Activated CD4-positive, alpha-beta T cell treated with anti-CD3 and anti-CD28 coated beads, Interleukin-2, amount 10 ng/mL, durations not matched to agents 24 days and 14 days (primary cell): Measurements from ENCODE around the gene OXSR1. TPM values are rescaled to one million over a fixed set of nuclear protein-coding genes. Genes with fewer than 3 reads are reported as not detected.

Source experiments
- DNase-seq: peaks from one replicate; pipeline ENCODE4 v3.0.0; 2022
- H3K27ac Mint-ChIP-seq: one replicate; pipeline ENCODE4 v1.8.0; 2022; ENCODE audit warnings: mild to moderate bottlenecking, mixed read lengths
- H3K27me3 Mint-ChIP-seq: one replicate; pipeline ENCODE4 v1.8.0; 2022; ENCODE audit warnings: mixed read lengths
- H3K36me3 Mint-ChIP-seq: one replicate; pipeline ENCODE4 v1.8.0; 2022; ENCODE audit warnings: low read depth, mild to moderate bottlenecking, mixed read lengths
- H3K4me1 Mint-ChIP-seq: one replicate; pipeline ENCODE4 v1.8.0; 2021; ENCODE audit warnings: mixed read lengths
- H3K4me3 Mint-ChIP-seq: one replicate; pipeline ENCODE4 v1.8.0; 2022; ENCODE audit warnings: mild to moderate bottlenecking, moderate library complexity, mixed read lengths
- H3K9me3 Mint-ChIP-seq: one replicate; pipeline ENCODE4 v1.8.0; 2021; ENCODE audit warnings: mixed read lengths
- intact Hi-C: fragments of 100-400 bp; cut with micrococcal nuclease; formaldehyde crosslinking; loops from one replicate; pipeline ENCODE4 v1.15.1; 2023
- total RNA-seq: library from RNA; stranded (reverse); gene quantifications from 2 replicates; pipeline ENCODE4 v1.2.3, GENCODE V29; 2022

The OXSR1 gene
- total RNA-seq, 1 donor from 2014 or later = 56.4 TPM

- Mint-ChIP-seq H3K27ac (no peak overlapping the region), H3K9me3 (no peaks in the 10 kb centered on the region), H3K4me1 (peaks cover 22% of the 10 kb centered on the region), H3K36me3 (peaks cover 70% of the 10 kb centered on the region), H3K27me3 (no peaks in the 10 kb centered on the region), H3K4me3 (no peak overlapping the region)
- intact Hi-C loops = no loop called here
- peak; percentile 45 for DNase-seq
Observed at GRCh38 chr3:38253704-38254103, 88.4 kb downstream of the OXSR1 start.

DNA sequence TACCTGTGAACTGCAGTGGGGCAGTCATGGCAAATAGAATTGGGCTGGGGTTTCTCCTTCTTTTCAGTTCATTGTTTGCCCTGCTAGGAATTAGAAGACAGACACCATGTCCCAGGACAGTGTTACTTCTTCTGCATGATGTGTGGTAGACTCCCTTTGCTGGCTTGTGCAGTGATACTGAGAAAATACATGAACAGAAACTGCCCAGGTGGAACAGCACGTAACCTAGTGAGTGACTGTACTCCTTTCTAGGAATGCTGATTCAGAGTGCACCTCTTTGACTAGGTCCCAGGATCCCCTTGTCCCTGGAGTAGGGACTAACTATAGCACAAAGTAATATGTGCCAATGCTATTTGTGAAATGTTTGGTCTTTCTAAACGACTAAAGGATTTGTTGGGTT, 89.5 kb downstream of the OXSR1 start:
- peaks cover 63% of the 10 kb centered on the region for H3K36me3 Mint-ChIP-seq
- no peak overlapping the region for H3K4me3 Mint-ChIP-seq
- H3K4me1 Mint-ChIP-seq = peaks cover 25% of the 10 kb centered on the region
- no peaks in the 10 kb centered on the region for H3K27me3 Mint-ChIP-seq
- intact Hi-C loops = loop anchor here (5.0 kb wide), 1 partner anchor 88 kb away; the partner anchor contains the start of gene OXSR1
- H3K9me3 Mint-ChIP-seq = no peaks in the 10 kb centered on the region
- no peak overlapping the region for H3K27ac Mint-ChIP-seq
- peak; percentile 39 for DNase-seq

GRCh38 chr3:38255627-38256026, 90.3 kb downstream of the OXSR1 start:
- Mint-ChIP-seq H3K27ac (no peak overlapping the region), H3K36me3 (peaks cover 67% of the 10 kb centered on the region), H3K4me3 (no peak overlapping the region), H3K4me1 (peaks cover 25% of the 10 kb centered on the region), H3K27me3 (no peaks in the 10 kb centered on the region), H3K9me3 (no peaks in the 10 kb centered on the region)
- intact Hi-C loops = loop anchor here (2.0 to 5.0 kb wide), 2 partner anchors 88 to 119 kb away; partner anchors contain the start of genes ACAA1 and OXSR1
- no peak for DNase-seq

DNA sequence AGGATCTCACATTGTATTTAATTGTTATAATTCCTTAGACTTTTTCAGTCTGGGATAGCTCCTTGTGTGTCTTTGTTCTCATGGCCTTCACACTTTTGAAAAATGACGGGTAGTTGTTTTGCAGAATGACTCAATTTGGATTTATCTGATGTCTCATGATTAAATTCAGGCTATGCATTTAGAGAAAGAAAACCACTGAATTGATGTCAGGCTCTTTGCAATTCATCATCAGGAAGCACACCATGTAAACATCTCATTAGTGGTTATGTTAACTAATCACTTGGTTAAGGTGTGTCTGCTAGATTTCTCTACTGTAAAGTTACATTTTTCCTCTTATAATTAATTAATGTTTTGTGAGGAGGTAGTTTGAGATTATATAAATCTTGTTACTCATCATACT, 92.2 kb downstream of the OXSR1 start:
- Mint-ChIP-seq H3K27me3 (no peaks in the 10 kb centered on the region), H3K4me3 (no peak overlapping the region), H3K27ac (no peak overlapping the region), H3K36me3 (peaks cover 53% of the 10 kb centered on the region), H3K9me3 (no peaks in the 10 kb centered on the region), H3K4me1 (peaks cover 25% of the 10 kb centered on the region)
- DNase-seq = no peak
- intact Hi-C loops = loop anchor here (2.0 to 5.0 kb wide), 2 partner anchors 90 to 121 kb away; partner anchors contain the start of genes ACAA1 and OXSR1

GRCh38 chr3:38260474-38260873, 95.1 kb downstream of the OXSR1 start:
- Mint-ChIP-seq H3K4me1 (peaks cover 19% of the 10 kb centered on the region), H3K27me3 (no peaks in the 10 kb centered on the region), H3K36me3 (peaks cover 26% of the 10 kb centered on the region), H3K9me3 (no peaks in the 10 kb centered on the region), H3K4me3 (no peak overlapping the region), H3K27ac (no peak overlapping the region)
- DNase-seq = no peak
- intact Hi-C loops = no loop called here

DNA sequence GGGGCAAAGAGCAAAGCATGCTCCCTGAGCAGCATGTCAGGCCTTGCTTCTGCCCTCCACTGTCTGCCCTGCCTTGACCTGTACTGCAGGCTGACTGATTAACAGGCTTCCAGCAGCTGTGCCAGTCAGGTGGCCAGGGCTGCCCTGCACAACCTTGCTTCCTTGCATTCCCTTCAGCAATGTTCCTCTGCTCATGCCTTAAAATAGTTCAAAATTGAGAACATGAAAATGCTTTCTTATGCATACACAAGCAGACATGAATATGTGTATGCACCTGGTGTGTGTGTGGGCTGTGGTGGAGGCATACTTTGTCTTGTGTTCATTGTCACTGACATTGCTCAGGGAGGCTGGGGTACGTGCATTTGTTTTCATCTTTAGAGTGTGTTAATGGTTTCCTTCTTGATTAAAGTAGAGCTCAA, 99.0 kb downstream of the OXSR1 start:
- H3K4me3 Mint-ChIP-seq = no peak overlapping the region
- H3K9me3 Mint-ChIP-seq = no peaks in the 10 kb centered on the region
- H3K27me3 Mint-ChIP-seq = no peaks in the 10 kb centered on the region
- intact Hi-C loops = no loop called here
- no peak for DNase-seq
- peaks cover 8% of the 10 kb centered on the region for H3K36me3 Mint-ChIP-seq
- H3K27ac Mint-ChIP-seq = no peak overlapping the region
- H3K4me1 Mint-ChIP-seq = peaks cover 15% of the 10 kb centered on the region

DNA sequence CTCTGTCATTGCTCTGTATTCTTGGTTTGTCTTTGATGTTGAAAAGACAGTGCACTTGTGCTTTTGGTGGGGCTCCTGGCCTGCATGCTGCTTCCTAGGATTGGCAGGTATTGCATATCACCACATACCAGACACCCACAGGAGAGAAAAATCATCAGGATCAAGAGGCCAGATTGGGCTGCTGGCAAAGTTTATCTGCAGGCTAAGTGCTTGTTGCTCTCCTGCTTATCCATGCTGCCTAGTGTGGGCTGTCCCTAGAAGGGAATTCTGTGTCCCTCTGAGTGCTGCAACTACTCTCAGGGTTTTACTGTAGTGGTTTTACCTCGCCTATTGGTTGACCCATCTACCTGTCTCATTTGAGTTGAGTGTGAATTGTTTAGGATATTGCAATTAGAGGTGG, 99.4 kb downstream of the OXSR1 start:
- no peaks in the 10 kb centered on the region for H3K9me3 Mint-ChIP-seq
- no peak overlapping the region for H3K27ac Mint-ChIP-seq
- H3K27me3 Mint-ChIP-seq = no peaks in the 10 kb centered on the region
- peaks cover 12% of the 10 kb centered on the region for H3K4me1 Mint-ChIP-seq
- DNase-seq = no peak
- peaks cover 8% of the 10 kb centered on the region for H3K36me3 Mint-ChIP-seq
- intact Hi-C loops = no loop called here
- H3K4me3 Mint-ChIP-seq = no peak overlapping the region

- intact Hi-C loops = no loop called here
- no peak within 1 kb of the TSS for H3K4me3 Mint-ChIP-seq
- no peaks in the 10 kb centered on the region for H3K9me3 Mint-ChIP-seq
- no peak within 1 kb of the TSS for H3K27ac Mint-ChIP-seq
- H3K27me3 Mint-ChIP-seq = no peaks in the 10 kb centered on the region
- DNase-seq = no peak
- peaks cover 2% of the 10 kb centered on the region for H3K36me3 Mint-ChIP-seq
- peaks cover 12% of the 10 kb centered on the region for H3K4me1 Mint-ChIP-seq
Observed at GRCh38 chr3:38265604-38266307, 100.4 kb downstream of the OXSR1 start, which contains the start of gene SLC22A13. TSS of gene SLC22A13 (plus strand) at chr3:38265812. CDS start at chr3:38265861, 49 bp downstream.

DNA sequence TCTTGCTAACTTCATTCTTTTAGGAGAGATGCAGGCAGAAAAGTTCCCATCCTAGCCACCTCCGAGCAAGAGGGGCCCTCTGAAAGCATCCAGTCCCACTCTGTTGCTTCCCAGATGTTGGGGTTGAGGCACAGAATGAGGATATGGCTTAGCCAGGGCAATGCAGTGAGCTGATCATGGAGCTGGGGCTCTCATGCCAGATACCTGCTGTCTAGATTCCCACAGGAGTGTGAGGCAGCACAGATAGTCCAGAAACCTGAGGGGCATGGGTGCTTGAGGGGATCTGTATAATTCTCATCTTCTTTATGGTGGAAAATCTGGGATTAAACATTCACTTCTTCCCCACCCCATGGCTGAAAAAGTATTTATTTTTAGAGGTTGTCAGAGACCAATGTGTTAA, 101.5 kb downstream of the OXSR1 start:
- peaks cover 12% of the 10 kb centered on the region for H3K4me1 Mint-ChIP-seq
- intact Hi-C loops = no loop called here
- peaks cover 2% of the 10 kb centered on the region for H3K36me3 Mint-ChIP-seq
- no peak overlapping the region for H3K4me3 Mint-ChIP-seq
- no peaks in the 10 kb centered on the region for H3K27me3 Mint-ChIP-seq
- no peaks in the 10 kb centered on the region for H3K9me3 Mint-ChIP-seq
- no peak for DNase-seq
- no peak overlapping the region for H3K27ac Mint-ChIP-seq

DNA sequence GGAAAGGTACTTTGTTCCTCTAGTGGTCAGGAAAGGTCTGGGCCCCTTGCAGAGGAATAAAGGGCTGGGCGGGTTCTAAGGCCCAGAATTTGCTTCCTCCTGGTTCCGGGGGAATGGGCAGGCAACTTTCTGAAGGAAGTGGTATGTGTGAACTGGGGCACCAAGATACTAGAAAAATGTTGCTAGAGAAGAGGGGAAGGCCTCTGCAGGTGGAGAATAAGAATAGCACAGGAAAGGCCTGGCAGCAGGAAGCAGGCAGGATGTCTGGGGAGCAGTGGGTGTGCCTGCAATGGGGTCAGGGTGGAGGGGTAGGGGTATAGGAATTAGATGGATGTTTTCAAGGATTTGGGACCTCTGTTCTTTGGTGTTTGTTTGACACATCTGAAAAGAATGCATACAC, 102.3 kb downstream of the OXSR1 start:
- intact Hi-C loops = no loop called here
- Mint-ChIP-seq H3K9me3 (no peaks in the 10 kb centered on the region), H3K36me3 (peaks cover 2% of the 10 kb centered on the region), H3K27ac (no peak overlapping the region), H3K27me3 (no peaks in the 10 kb centered on the region), H3K4me1 (peaks cover 12% of the 10 kb centered on the region), H3K4me3 (no peak overlapping the region)
- DNase-seq = no peak

DNA sequence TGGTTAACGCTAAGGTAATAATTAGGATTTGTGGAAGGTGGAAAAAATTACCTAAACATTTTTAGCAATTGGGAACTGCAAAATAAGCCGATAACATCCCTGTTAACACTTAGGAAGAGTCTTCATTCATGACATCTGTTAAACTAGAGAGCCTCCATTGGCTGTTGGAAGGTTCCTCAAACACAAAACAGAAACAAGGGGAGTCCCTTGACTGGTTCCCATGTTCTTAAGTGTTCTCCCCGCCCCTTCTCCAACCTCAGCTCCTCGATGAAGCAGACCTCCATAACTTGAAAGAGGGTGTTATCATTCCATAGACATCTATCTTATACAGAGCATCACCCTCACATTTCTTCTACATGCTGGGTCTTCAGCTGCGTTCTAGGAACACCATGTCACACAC, 102.8 kb downstream of the OXSR1 start:
- no peak overlapping the region for H3K4me3 Mint-ChIP-seq
- no peaks in the 10 kb centered on the region for H3K27me3 Mint-ChIP-seq
- peaks cover 12% of the 10 kb centered on the region for H3K4me1 Mint-ChIP-seq
- no peak for DNase-seq
- H3K27ac Mint-ChIP-seq = no peak overlapping the region
- peaks cover under 1% of the 10 kb centered on the region for H3K9me3 Mint-ChIP-seq
- intact Hi-C loops = no loop called here
- peaks cover 2% of the 10 kb centered on the region for H3K36me3 Mint-ChIP-seq

DNA sequence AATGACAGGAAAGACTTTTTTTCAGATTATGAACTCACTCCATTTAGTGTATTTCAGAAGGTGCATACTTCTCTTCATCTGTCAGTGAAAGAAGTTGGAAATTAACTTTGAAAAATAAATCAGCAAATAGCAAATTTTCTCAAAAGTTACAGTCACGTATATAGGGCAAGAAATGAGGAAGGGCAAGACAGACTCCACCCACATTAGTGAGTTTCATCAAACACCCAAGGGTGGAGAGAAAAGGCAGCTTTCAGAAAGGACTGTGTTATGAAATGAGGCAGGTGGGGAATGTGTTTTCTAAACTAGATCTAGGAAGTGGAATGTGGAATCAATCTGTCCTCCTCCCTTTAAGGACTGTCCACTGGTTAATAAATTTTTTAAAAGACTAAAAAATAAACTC, 103.2 kb downstream of the OXSR1 start:
- Mint-ChIP-seq H3K27me3 (no peaks in the 10 kb centered on the region), H3K4me3 (no peak overlapping the region), H3K9me3 (peaks cover 4% of the 10 kb centered on the region), H3K36me3 (peaks cover 2% of the 10 kb centered on the region), H3K27ac (no peak overlapping the region), H3K4me1 (peaks cover 10% of the 10 kb centered on the region)
- DNase-seq = no peak
- intact Hi-C loops = no loop called here

GRCh38 chr3:38270606-38271005, 105.3 kb downstream of the OXSR1 start:
- intact Hi-C loops = no loop called here
- H3K4me1 Mint-ChIP-seq = peaks cover 10% of the 10 kb centered on the region
- no peak overlapping the region for H3K4me3 Mint-ChIP-seq
- DNase-seq = no peak
- H3K36me3 Mint-ChIP-seq = peaks cover 2% of the 10 kb centered on the region
- no peaks in the 10 kb centered on the region for H3K27me3 Mint-ChIP-seq
- H3K9me3 Mint-ChIP-seq = peaks cover 4% of the 10 kb centered on the region
- no peak overlapping the region for H3K27ac Mint-ChIP-seq

- Mint-ChIP-seq H3K27ac (no peak overlapping the region), H3K9me3 (peaks cover 4% of the 10 kb centered on the region), H3K4me1 (peaks cover 10% of the 10 kb centered on the region), H3K4me3 (no peak overlapping the region), H3K36me3 (peaks cover 2% of the 10 kb centered on the region), H3K27me3 (no peaks in the 10 kb centered on the region)
- no peak for DNase-seq
- intact Hi-C loops = no loop called here
Observed at GRCh38 chr3:38271553-38271952, 106.2 kb downstream of the OXSR1 start.
